CD14-positive monocyte (primary cell): ENCODE results near the gene PPP1R17. TPM values are rescaled to one million over a fixed set of nuclear protein-coding genes. Genes with fewer than 3 reads are reported as not detected.

ENCODE experiments used
- DNase-seq, 3 donors: peaks; one replicate each; pipeline ENCODE4 v3.0.0-alpha.2; 2011 to 2022
- H2AFZ ChIP-seq: 2 replicates; pipeline ENCODE4 v1.6.0; 2012; ENCODE audit warnings: mild to moderate bottlenecking, low read depth, low read length, inconsistent platforms; ENCODE audit not compliant: insufficient read depth, poor library complexity, severe bottlenecking
- H3K27ac ChIP-seq, 2 donors: 1 replicate in 1 of 2; 2 replicates in 1 of 2; pipeline ENCODE4 v1.5.1; 2012 to 2013; ENCODE audit warnings: low read length in 2 of 2, control low read depth in 1 of 2, inconsistent platforms in 1 of 2, low read depth in 1 of 2, mild to moderate bottlenecking in 1 of 2
- H3K27me3 ChIP-seq, 2 donors: one replicate each; pipeline versions ENCODE4 v1.6.0 to v1.6.1; 2011 to 2013; ENCODE audit warnings: low read length in 2 of 2; ENCODE audit not compliant: control insufficient read depth in 2 of 2, insufficient read depth in 2 of 2
- H3K36me3 ChIP-seq, 2 donors: replicated peaks in 1 of 2; 1 replicate in 1 of 2; 2 replicates in 1 of 2; pipeline versions ENCODE4 v1.5.1 to v1.6.1; 2012 to 2013; ENCODE audit warnings: low read length in 2 of 2, control low read depth in 1 of 2, inconsistent platforms in 1 of 2, mild to moderate bottlenecking in 1 of 2; ENCODE audit not compliant: insufficient read depth in 2 of 2, control insufficient read depth in 1 of 2
- H3K4me1 ChIP-seq, 2 donors: 1 replicate in 1 of 2; 2 replicates in 1 of 2; pipeline versions ENCODE4 v1.5.1 to v1.6.1; 2012 to 2013; ENCODE audit warnings: low read length in 2 of 2, control low read depth in 1 of 2, inconsistent platforms in 1 of 2, mild to moderate bottlenecking in 1 of 2, moderate library complexity in 1 of 2; ENCODE audit not compliant: insufficient read depth in 2 of 2, control insufficient read depth in 1 of 2
- H3K4me2 ChIP-seq: replicated peaks from 2 replicates; pipeline ENCODE3; 2012; ENCODE audit warnings: low read length, moderate library complexity, mild to moderate bottlenecking; ENCODE audit not compliant: poor library complexity, severe bottlenecking; ENCODE audit errors: extremely low read depth
- H3K4me3 ChIP-seq, 3 experiments: fragments of 200-600 bp in 1 of 3; sonication (generic) in 1 of 3; replicated peaks in 1 of 3; 1 replicate in 2 of 3; 2 replicates in 1 of 3; pipeline ENCODE4 v1.5.1; 2011 to 2013; ENCODE audit warnings: low read length in 3 of 3, mild to moderate bottlenecking in 3 of 3, control low read depth in 2 of 3, low read depth in 2 of 3, inconsistent platforms in 1 of 3, moderate library complexity in 1 of 3
- H3K79me2 ChIP-seq: 2 replicates; pipeline ENCODE4 v1.6.0; 2012; ENCODE audit warnings: mild to moderate bottlenecking, control low read depth, inconsistent platforms, low read length, moderate library complexity; ENCODE audit not compliant: insufficient read depth
- H3K9ac ChIP-seq: 2 replicates; pipeline ENCODE4 v1.6.0; 2017; ENCODE audit warnings: low read length, mild to moderate bottlenecking; ENCODE audit not compliant: insufficient read depth, poor library complexity, severe bottlenecking
- H3K9me3 ChIP-seq, 2 donors: replicated peaks in 1 of 2; 1 replicate in 1 of 2; 2 replicates in 1 of 2; pipeline versions ENCODE4 v1.5.1 to v1.6.1; 2012 to 2013; ENCODE audit warnings: low read length in 2 of 2, control low read depth in 1 of 2; ENCODE audit not compliant: control insufficient read depth in 1 of 2, insufficient read depth in 1 of 2
- H4K20me1 ChIP-seq: 2 replicates; pipeline ENCODE4 v1.6.0; 2012; ENCODE audit warnings: mild to moderate bottlenecking, low read length, control low read depth, moderate library complexity; ENCODE audit not compliant: insufficient read depth
- H3K27ac Mint-ChIP-seq, 7 donors: one replicate each; pipeline ENCODE4 v1.8.0; 2020; ENCODE audit warnings: mild to moderate bottlenecking in 7 of 7, mixed read lengths in 7 of 7, moderate library complexity in 6 of 7, inconsistent platforms in 2 of 7
- H3K27me3 Mint-ChIP-seq, 3 donors: one replicate each; pipeline ENCODE4 v1.8.0; 2021 to 2022; ENCODE audit warnings: low read depth in 3 of 3, mild to moderate bottlenecking in 3 of 3, mixed read lengths in 3 of 3, moderate library complexity in 3 of 3, inconsistent platforms in 1 of 3
- H3K36me3 Mint-ChIP-seq, 2 donors: one replicate each; pipeline ENCODE4 v1.8.0; 2020; ENCODE audit warnings: mixed read lengths in 2 of 2, inconsistent platforms in 1 of 2, mild to moderate bottlenecking in 1 of 2
- H3K4me1 Mint-ChIP-seq: one replicate; pipeline ENCODE4 v1.8.0; 2020; ENCODE audit warnings: mild to moderate bottlenecking, mixed read lengths
- H3K4me3 Mint-ChIP-seq, 2 donors: one replicate each; pipeline ENCODE4 v1.8.0; 2020; ENCODE audit warnings: mild to moderate bottlenecking in 2 of 2, mixed read lengths in 2 of 2, moderate library complexity in 1 of 2
- H3K9me3 Mint-ChIP-seq, 7 donors: one replicate each; pipeline ENCODE4 v1.8.0; 2020 to 2022; ENCODE audit warnings: mixed read lengths in 7 of 7, mild to moderate bottlenecking in 6 of 7, moderate library complexity in 6 of 7, inconsistent platforms in 2 of 7
- CTCF ChIP-seq: fragments of 200-600 bp; IDR thresholded peaks from one replicate; pipeline ENCODE4 v1.8.0; 2022; ENCODE audit warnings: antibody characterized with exemption, mild to moderate bottlenecking
- WGBS: methylation state at CpG from one replicate; pipeline ENCODE4 v1.1.5; 2013; ENCODE audit warnings: missing lambda C conversion rate; ENCODE audit not compliant: insufficient coverage; 5-methylcytosine and 5-hydroxymethylcytosine counted together
- intact Hi-C, 2 donors: fragments of 100-400 bp; cut with micrococcal nuclease; formaldehyde crosslinking; loops; one replicate each; pipeline versions ENCODE4 v1.15.0 to v1.15.1; 2023
- polyA plus RNA-seq, 3 donors: library from polyadenylated mRNA; depleted of rRNA in 1 of 3; unstranded in 2 of 3; stranded (reverse) in 1 of 3; fragments of 300-500 nt in 2 of 3; fragments of >200 nt in 1 of 3; fragmentation: Illumina TruSeq in 2 of 3; gene quantifications; 1 replicate in 2 of 3; 2 replicates in 1 of 3; pipeline ENCODE4 v1.2.3, GENCODE V29; 2012 to 2021

The PPP1R17 gene
- polyA plus RNA-seq, 3 donors = 0.20 to 2.0 (median 0.85) TPM

- no peaks in the 10 kb centered on the region for H3K36me3 ChIP-seq
- H3K4me3 ChIP-seq = no peak overlapping the region
- H3K4me1 Mint-ChIP-seq = peaks cover 24% of the 10 kb centered on the region
- no peaks in the 10 kb centered on the region for H4K20me1 ChIP-seq
- no peak overlapping the region for H3K9ac ChIP-seq
- peak; percentile 14 to 52 (median 46) for DNase-seq
- WGBS = 5% methylated on average over 2 of the region's 6 CpGs
- no peak overlapping the region for H3K4me2 ChIP-seq
- H3K79me2 ChIP-seq = no peaks in the 10 kb centered on the region
- TF ChIP-seq CTCF = no peak
- peaks cover 16 to 22% of the 10 kb centered on the region in 2 donors for H3K4me1 ChIP-seq
- H3K36me3 Mint-ChIP-seq = no peaks in the 10 kb centered on the region
- intact Hi-C loops = no loop called here
- no peak overlapping the region for H2AFZ ChIP-seq
- H3K27ac Mint-ChIP-seq = peak overlapping the region; percentile 40 to 90 (median 78)
- H3K27ac ChIP-seq = no peak overlapping the region
- no peaks in the 10 kb centered on the region for H3K27me3 ChIP-seq
- H3K9me3 ChIP-seq = no peaks in the 10 kb centered on the region
- H3K4me3 Mint-ChIP-seq = no peak overlapping the region
- peaks cover 0 to 2% (median 0%) of the 10 kb centered on the region in 7 donors for H3K9me3 Mint-ChIP-seq
- peaks cover 4 to 25% (median 5%) of the 10 kb centered on the region in 3 donors for H3K27me3 Mint-ChIP-seq
Observed at GRCh38 chr7:31695859-31696614, 9.0 kb downstream of the PPP1R17 start.

DNA sequence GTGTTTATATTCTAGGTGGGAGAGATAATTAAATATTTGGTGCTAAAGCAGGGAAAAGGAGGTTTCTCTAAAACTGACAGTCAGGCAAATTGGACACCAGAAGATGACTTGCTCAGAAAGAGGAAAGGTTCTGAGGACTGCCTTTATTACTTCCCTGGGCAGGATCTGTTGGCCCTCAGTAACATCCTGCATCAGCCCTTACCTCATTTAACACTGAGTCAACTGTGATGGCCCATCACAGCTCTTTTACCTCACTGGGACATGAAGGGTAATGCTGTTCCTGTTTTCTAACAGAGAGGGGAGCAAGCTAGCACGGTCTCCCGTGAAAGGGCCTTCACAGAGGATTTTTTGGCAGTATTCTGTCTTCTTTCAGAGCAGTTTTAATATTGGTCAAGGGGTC is 12.0 kb downstream of the PPP1R17 start:
- H3K27me3 ChIP-seq = peaks cover 0 to 6% of the 10 kb centered on the region in 2 donors
- H4K20me1 ChIP-seq = no peaks in the 10 kb centered on the region
- Mint-ChIP-seq H3K27ac (peak overlapping the region in 2 of 7 donors; percentile 7 to 91), H3K27me3 (peaks cover 2 to 23% (median 5%) of the 10 kb centered on the region in 3 donors), H3K9me3 (peaks cover 0 to 3% (median 0%) of the 10 kb centered on the region in 7 donors), H3K4me3 (no peak overlapping the region), H3K4me1 (peaks cover 26% of the 10 kb centered on the region), H3K36me3 (no peaks in the 10 kb centered on the region)
- H3K4me1 ChIP-seq = peaks cover 17 to 24% of the 10 kb centered on the region in 2 donors
- H3K4me3 ChIP-seq = no peak overlapping the region
- H3K27ac ChIP-seq = no peak overlapping the region
- no peak overlapping the region for H3K4me2 ChIP-seq
- intact Hi-C loops = no loop called here
- H3K9ac ChIP-seq = no peak overlapping the region
- TF ChIP-seq CTCF = no peak
- H2AFZ ChIP-seq = no peak overlapping the region
- no peaks in the 10 kb centered on the region for H3K9me3 ChIP-seq
- peak; percentile 2 to 88 (median 88) for DNase-seq
- WGBS = no CpG with 5 or more reads among the region's 2 CpGs
- no peaks in the 10 kb centered on the region for H3K79me2 ChIP-seq
- H3K36me3 ChIP-seq = no peaks in the 10 kb centered on the region
